ENCODE data around the gene TCERG1L.
"Not testable (repeated sequence)": the region's sequence is repeated elsewhere in the genome, so short reads cannot be mapped to it uniquely, and the experiment has no call there.

TCERG1L gene

GRCh38 chr10:131311661-131312477 is at the start of gene TCERG1L:
Gene TCERG1L (minus strand): TSS chr10:131311721. CDS start chr10:131311635, 86 bp downstream.
- no peak for DNase-seq (ENCODE audit: low spot score)

- no peak for DNase-seq (ENCODE audit: low spot score)
Measured at GRCh38 chr10:131358741-131359442, 47.4 kb upstream of the TCERG1L start.

GRCh38 chr10:131356442-131356841 is 44.9 kb upstream of the TCERG1L start:
- DNase-seq (ENCODE audit: low spot score): no peak

GRCh38 chr10:131355881-131356280 is 44.4 kb upstream of the TCERG1L start:
- no peak for DNase-seq (ENCODE audit: low spot score)

- no peak for DNase-seq (ENCODE audit: low spot score)
Measured at GRCh38 chr10:131355056-131355455, 43.5 kb upstream of the TCERG1L start.

GRCh38 chr10:131354380-131354779 is 42.9 kb upstream of the TCERG1L start:
- no peak for DNase-seq (ENCODE audit: low spot score)

- DNase-seq (ENCODE audit: low spot score): no peak
Measured at GRCh38 chr10:131352765-131353290, 41.3 kb upstream of the TCERG1L start.

GRCh38 chr10:131350660-131351059 is 39.1 kb upstream of the TCERG1L start:
- DNase-seq (ENCODE audit: low spot score): no peak

- no peak for DNase-seq (ENCODE audit: low spot score)
Measured at GRCh38 chr10:131350245-131350644, 38.7 kb upstream of the TCERG1L start.

- DNase-seq (ENCODE audit: low spot score): no peak
Measured at GRCh38 chr10:131346456-131346855, 34.9 kb upstream of the TCERG1L start.

GRCh38 chr10:131345691-131346090 is 34.2 kb upstream of the TCERG1L start:
- no peak for DNase-seq (ENCODE audit: low spot score)

- DNase-seq (ENCODE audit: low spot score): no peak
Measured at GRCh38 chr10:131344747-131345146, 33.2 kb upstream of the TCERG1L start.

- DNase-seq (ENCODE audit: low spot score): no peak
Measured at GRCh38 chr10:131337741-131338140, 26.2 kb upstream of the TCERG1L start.

- DNase-seq (ENCODE audit: low spot score): no peak
Measured at GRCh38 chr10:131332821-131333220, 21.3 kb upstream of the TCERG1L start.

- DNase-seq (ENCODE audit: low spot score): no peak
Measured at GRCh38 chr10:131323880-131324279, 12.4 kb upstream of the TCERG1L start.

GRCh38 chr10:131323025-131323424 is 11.5 kb upstream of the TCERG1L start:
- no peak for DNase-seq (ENCODE audit: low spot score)

- DNase-seq (ENCODE audit: low spot score): not testable (repeated sequence)
Measured at GRCh38 chr10:131322575-131322974, 11.1 kb upstream of the TCERG1L start.

- DNase-seq (ENCODE audit: low spot score): no peak
Measured at GRCh38 chr10:131320860-131321604, 9.5 kb upstream of the TCERG1L start.

- DNase-seq (ENCODE audit: low spot score): no peak
Measured at GRCh38 chr10:131318814-131319213, 7.3 kb upstream of the TCERG1L start.

GRCh38 chr10:131318291-131318690 is 6.8 kb upstream of the TCERG1L start:
- DNase-seq (ENCODE audit: low spot score): no peak

- DNase-seq (ENCODE audit: low spot score): no peak
Measured at GRCh38 chr10:131316321-131317075, 5.0 kb upstream of the TCERG1L start.

GRCh38 chr10:131315344-131315743 is 3.8 kb upstream of the TCERG1L start:
- DNase-seq (ENCODE audit: low spot score): no peak
